ENCODE data around the gene ZSWIM9. TPM values are rescaled to one million over a fixed set of nuclear protein-coding genes. Genes with fewer than 3 reads are reported as not detected.

The ZSWIM9 gene
- total and polyA plus RNA-seq, 8 donors, result 6.5 to 11.4 (median 9.5) TPM

DNA sequence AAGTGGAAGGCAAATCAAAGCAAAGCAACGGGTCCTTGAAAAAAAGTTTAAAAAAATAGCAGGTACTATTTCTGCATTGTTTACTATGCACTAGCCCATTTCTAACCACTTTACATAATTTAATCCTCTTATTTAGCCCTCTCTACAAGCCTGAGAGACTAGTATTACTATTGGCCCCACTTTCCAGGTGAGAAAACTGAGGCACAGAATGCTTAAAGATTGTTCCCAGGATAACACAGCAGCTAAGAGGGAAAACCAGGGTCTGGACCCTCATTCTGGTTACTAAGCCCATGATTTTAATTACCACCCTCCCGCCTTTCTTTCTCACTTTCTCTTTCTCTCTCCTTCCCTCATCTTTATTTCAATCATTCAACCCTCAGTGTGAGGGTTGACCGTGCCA lies 5.7 kb downstream of the ZSWIM9 start:
- H3K4me3 ChIP-seq, result no peak overlapping the region
- peaks cover 5 to 13% of the 10 kb centered on the region in 2 donors for H3K4me1 ChIP-seq
- H3K27me3 ChIP-seq, result no peaks in the 10 kb centered on the region
- ATAC-seq (no peak), DNase-seq (no peak)
- TF ChIP-seq, protein P1, sequence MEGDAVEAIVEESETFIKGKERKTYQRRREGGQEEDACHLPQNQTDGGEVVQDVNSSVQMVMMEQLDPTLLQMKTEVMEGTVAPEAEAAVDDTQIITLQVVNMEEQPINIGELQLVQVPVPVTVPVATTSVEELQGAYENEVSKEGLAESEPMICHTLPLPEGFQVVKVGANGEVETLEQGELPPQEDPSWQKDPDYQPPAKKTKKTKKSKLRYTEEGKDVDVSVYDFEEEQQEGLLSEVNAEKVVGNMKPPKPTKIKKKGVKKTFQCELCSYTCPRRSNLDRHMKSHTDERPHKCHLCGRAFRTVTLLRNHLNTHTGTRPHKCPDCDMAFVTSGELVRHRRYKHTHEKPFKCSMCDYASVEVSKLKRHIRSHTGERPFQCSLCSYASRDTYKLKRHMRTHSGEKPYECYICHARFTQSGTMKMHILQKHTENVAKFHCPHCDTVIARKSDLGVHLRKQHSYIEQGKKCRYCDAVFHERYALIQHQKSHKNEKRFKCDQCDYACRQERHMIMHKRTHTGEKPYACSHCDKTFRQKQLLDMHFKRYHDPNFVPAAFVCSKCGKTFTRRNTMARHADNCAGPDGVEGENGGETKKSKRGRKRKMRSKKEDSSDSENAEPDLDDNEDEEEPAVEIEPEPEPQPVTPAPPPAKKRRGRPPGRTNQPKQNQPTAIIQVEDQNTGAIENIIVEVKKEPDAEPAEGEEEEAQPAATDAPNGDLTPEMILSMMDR (IDR thresholded peaks at IDR 0.05), result no peak
- H3K36me3 ChIP-seq, result peaks cover 0 to 38% of the 10 kb centered on the region in 2 donors
- H3K27ac ChIP-seq, result no peak overlapping the region
- intact Hi-C loops (cut with DNase I), result no loop called here
- peaks cover 0 to 7% of the 10 kb centered on the region in 2 donors for H3K9me3 ChIP-seq

DNA sequence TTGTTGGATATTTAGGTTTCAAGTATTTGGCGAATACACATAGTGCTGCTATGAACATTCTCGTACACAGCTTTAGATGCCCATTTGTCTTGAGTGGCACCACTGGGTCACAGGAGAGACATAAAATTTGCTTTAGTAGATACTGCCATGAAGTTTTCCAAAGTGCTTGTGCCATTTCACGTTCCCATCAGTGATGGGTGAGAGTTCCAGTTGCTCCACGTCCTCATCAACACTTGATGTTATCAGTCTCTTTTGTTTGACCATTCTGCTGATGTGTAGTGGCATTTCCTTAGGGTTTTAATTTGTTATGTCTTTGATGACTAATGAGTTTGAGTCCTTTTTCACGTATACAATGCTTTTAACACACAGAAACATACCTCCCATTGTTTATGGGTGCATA lies 11.0 kb downstream of the ZSWIM9 start:
- intact Hi-C loops (cut with DNase I), result no loop called here
- Histone ChIP-seq H3K27me3 (no peaks in the 10 kb centered on the region), H3K9me3 (peaks cover 0 to 20% of the 10 kb centered on the region in 2 donors), H3K4me3 (no peak overlapping the region), H3K27ac (no peak overlapping the region), H3K36me3 (peaks cover 0 to 29% of the 10 kb centered on the region in 2 donors), H3K4me1 (no peaks in the 10 kb centered on the region)
- no peak for DNase-seq
- TF ChIP-seq, protein P1 (IDR thresholded peaks at IDR 0.05), result no peak
- no peak for ATAC-seq

DNA sequence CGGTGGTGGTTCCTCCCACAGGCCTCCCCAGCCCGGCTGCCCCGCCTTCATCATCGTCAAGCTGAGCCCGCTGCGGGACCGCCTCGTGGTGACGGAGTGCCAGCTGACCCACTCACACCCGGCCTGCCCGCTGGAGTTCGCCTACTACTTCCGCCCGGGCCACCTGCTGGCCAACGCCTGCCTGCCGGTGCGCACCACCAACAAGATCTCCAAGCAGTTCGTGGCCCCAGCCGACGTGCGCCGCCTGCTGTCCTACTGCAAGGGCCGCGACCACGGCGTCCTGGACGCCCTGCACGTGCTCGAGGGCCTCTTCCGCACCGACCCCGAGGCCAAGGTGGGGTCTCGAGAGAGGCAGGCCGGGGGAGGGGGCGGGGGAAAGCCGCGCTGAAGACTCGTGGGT lies 12.0 kb downstream of the ZSWIM9 start:
- no peak for ATAC-seq
- TF ChIP-seq, protein P1 (IDR thresholded peaks at IDR 0.05), result no peak
- no peak for DNase-seq

DNA sequence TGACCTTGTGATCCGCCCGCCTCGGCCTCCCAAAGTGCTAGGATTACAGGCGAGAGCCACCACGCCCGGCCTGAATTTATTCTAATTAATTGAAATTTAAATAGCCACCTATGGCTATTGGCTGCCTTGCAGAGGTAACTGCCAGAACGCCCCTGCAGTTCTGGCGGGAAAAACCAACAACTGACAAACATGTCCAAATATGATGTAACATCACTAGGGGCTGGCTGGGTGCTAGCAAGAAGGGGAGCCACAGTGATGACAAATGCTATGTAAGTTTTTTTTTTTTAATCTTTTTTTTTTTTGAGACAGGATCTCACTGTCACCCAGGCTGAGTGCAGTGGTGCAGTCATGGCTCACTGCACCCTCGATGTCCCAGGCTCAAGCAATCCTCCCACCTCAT lies 12.9 kb downstream of the ZSWIM9 start:
- ATAC-seq (no peak), DNase-seq (no peak)
- TF ChIP-seq, protein P1 (IDR thresholded peaks at IDR 0.05), result no peak
- H3K4me3 ChIP-seq, result no peak overlapping the region
- H3K27me3 ChIP-seq, result no peaks in the 10 kb centered on the region
- intact Hi-C loops (cut with DNase I), result no loop called here
- no peak overlapping the region for H3K27ac ChIP-seq
- peaks cover 0 to 20% of the 10 kb centered on the region in 2 donors for H3K9me3 ChIP-seq
- H3K36me3 ChIP-seq, result peaks cover 0 to 32% of the 10 kb centered on the region in 2 donors
- H3K4me1 ChIP-seq, result no peaks in the 10 kb centered on the region

More for the DNA sequence above, 12.0 kb downstream of the ZSWIM9 start:
- Histone ChIP-seq H3K27me3 (no peaks in the 10 kb centered on the region), H3K36me3 (peaks cover 0 to 31% of the 10 kb centered on the region in 2 donors), H3K9me3 (peaks cover 0 to 20% of the 10 kb centered on the region in 2 donors), H3K4me1 (no peaks in the 10 kb centered on the region), H3K27ac (no peak overlapping the region), H3K4me3 (no peak overlapping the region)
- intact Hi-C loops (cut with DNase I), result no loop called here

DNA sequence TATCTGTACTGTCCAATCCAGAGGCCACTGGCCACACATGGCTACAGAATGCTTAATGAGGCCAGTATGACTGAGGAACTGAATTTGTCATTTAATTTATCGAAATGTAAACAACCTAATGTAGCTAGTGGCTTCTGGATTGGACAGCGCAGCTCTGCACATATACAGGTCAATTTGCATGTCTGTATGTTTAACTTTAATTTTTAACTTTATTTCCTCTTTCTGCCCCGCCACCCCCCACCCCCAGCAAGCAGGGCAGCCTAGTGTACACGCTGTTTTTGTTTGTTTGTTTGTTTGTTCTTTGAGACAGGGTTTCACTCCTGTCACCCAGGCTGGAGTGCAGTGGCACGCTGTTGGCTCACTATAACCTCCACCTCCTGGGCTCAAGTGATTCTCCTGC lies 15.5 kb downstream of the ZSWIM9 start:
- H3K4me3 ChIP-seq, result no peak overlapping the region
- no peak for ATAC-seq
- intact Hi-C loops (cut with DNase I), result no loop called here
- no peaks in the 10 kb centered on the region for H3K27me3 ChIP-seq
- TF ChIP-seq, protein P1 (IDR thresholded peaks at IDR 0.05), result no peak
- H3K27ac ChIP-seq, result no peak overlapping the region
- no peaks in the 10 kb centered on the region for H3K4me1 ChIP-seq
- peaks cover 0 to 15% of the 10 kb centered on the region in 2 donors for H3K9me3 ChIP-seq
- peaks cover 0 to 33% of the 10 kb centered on the region in 2 donors for H3K36me3 ChIP-seq
- no peak for DNase-seq
